ENCODE measurements around the gene PRSS53.

PRSS53 gene

DNA sequence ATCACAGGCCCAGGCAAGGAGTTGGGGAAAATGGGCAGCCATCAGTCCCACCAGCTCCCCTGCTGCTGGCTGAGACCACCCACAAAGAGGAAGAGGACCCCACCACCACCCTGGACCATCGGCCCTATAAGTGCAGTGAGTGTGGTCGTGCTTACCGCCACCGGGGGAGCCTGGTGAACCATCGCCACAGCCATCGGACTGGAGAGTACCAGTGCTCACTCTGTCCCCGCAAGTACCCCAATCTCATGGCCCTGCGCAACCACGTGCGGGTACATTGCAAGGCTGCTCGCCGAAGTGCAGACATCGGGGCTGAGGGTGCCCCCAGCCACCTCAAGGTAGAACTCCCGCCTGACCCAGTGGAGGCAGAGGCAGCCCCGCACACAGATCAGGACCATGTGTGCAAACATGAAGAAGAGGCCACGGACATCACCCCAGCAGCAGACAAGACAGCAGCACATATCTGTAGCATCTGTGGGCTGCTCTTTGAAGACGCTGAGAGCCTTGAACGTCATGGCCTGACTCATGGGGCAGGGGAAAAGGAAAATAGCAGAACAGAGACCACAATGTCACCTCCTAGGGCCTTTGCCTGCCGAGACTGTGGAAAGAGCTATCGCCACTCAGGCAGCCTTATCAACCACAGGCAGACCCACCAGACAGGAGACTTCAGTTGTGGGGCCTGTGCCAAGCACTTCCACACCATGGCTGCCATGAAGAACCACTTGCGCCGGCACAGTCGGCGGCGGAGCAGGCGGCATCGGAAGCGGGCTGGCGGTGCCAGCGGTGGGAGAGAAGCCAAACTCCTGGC lies 10.9 kb downstream of the PRSS53 start:
- DNase-seq (ENCODE audit: low read depth), result no peak

DNA sequence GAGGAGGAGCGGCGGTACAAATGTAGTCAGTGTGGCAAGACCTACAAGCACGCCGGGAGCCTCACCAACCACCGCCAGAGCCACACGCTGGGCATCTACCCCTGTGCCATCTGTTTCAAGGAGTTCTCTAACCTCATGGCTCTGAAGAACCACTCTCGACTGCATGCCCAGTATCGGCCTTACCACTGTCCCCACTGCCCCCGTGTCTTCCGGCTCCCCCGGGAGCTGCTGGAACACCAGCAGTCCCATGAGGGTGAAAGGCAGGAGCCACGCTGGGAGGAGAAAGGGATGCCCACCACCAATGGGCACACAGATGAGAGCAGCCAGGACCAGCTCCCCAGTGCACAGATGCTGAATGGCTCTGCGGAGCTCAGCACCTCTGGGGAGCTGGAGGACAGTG lies 11.7 kb downstream of the PRSS53 start:
- no peak for DNase-seq (ENCODE audit: low read depth)

DNA sequence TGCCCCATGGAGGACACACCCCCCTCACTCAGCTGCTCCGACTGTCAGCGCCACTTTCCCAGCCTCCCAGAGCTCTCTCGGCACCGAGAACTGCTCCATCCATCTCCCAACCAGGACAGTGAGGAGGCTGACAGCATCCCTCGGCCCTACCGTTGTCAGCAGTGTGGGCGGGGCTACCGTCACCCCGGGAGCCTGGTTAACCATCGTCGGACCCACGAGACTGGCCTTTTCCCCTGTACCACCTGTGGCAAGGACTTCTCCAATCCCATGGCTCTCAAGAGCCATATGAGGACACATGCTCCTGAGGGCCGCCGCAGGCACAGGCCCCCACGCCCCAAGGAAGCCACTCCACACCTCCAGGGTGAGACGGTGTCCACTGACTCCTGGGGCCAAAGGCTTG lies 12.4 kb downstream of the PRSS53 start:
- no peak for DNase-seq (ENCODE audit: low read depth)

DNA sequence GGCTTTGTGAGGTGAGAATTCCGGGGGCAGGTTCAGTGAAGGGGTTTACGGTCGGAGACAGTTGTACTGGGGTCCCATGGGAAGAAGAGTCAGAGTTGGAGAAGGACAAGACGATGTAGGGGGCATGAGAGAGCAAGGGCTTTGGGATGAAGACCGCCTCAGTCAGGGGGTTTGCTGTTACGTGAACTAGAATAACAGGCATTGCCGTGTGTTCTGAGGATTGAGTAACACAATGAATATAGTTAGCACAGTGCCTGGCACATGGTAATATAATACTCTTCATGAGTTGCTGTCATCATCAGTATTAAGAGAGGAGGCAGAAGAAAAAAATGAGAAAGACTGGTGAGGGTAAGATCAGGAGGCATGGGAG lies 13.9 kb downstream of the PRSS53 start:
- no peak for DNase-seq (ENCODE audit: low read depth)

DNA sequence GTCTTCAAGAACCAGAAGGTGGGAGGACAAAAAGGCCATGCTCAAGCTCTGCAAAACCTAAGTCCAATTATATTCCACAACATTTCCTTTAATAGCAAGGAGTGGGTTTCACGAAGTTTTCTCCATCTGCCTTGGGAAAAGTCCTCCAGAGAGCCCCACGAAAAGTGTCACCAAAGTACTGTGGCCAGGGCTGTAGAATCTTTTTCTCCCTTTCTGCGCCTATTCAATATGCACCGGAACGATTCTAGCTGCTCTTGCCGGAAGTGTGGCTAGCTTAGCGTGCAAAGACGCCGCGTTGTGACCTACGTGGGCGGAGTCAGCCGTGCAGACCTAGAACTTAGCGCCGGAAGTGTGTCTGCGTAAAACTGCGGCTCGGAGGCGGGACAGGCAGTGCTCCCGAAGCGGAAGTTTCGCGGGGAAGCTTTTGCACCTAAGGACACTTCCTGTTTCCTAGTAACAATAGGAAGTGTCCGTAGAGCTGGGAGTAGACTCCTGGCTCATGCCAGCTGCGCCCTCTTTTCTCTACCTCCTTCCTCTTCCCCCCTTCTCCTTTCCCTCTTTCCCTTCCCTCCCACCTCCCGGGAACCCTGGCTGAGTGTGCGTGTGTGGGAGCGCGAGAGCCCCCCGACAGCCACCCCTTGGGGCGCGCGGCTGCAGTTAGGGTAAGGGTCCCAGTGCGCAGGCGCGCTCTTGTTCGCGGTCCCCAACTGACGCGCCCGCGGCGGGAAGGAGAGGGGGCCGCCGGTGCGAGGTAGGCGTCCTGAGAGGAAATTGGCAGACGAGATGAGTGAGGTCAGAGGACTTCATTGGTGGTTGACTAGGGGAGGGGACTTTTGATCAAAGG lies 14.6 kb downstream of the PRSS53 start, which contains the start of the genes ZNF646 and ZNF668:
ZNF646 (plus strand) TSS at position 453 of the 844 bp plus-strand sequence. CDS start 1,903 bp downstream, outside the sequence.
ZNF668 (minus strand) TSS at position 271 of the 844 bp plus-strand sequence. CDS start 9,781 bp downstream, outside the sequence.
- peak; percentile 93 for DNase-seq (ENCODE audit: low read depth)

DNA sequence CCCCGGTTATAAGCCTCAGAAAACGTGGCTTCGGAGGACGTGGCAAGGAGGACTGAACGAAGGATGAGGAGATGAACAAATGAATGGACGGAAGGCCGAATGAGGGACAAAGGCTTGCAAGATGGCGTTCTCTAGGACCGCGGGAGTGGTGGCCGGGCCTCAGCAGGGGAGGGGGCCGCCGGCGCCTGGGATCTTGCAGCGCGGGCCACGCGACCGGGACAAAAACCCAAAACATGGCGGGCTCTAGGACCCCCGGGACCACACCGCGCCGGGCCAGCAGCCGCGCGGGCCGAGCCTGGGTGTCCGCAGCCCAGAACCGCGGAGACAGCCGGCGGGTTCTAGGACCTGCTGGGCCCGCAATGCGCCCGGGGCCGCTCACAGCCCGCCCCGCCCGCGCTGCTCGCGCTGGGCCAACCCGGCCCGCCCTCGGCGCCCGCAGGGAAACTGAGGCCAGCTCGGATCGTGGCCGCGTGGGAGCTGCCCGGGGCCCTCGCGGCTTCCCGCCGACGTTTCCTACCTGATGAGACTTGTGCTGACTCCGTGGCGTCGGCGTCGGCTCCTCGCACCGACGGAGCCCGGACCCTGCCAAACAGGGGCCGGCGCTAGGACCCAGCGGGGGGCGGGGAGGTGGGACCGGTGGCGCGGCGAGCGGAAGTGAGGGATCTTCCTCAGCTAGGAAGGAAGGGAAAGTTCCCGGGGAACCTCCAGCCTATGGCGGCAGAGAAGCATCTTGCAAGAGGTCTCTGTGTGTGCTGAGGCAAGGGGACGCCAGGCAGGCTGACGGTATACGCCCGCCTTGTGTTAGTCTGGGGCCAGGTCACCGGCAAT lies 15.4 kb downstream of the PRSS53 start:
- peak; percentile 79 for DNase-seq (ENCODE audit: low read depth)

DNA sequence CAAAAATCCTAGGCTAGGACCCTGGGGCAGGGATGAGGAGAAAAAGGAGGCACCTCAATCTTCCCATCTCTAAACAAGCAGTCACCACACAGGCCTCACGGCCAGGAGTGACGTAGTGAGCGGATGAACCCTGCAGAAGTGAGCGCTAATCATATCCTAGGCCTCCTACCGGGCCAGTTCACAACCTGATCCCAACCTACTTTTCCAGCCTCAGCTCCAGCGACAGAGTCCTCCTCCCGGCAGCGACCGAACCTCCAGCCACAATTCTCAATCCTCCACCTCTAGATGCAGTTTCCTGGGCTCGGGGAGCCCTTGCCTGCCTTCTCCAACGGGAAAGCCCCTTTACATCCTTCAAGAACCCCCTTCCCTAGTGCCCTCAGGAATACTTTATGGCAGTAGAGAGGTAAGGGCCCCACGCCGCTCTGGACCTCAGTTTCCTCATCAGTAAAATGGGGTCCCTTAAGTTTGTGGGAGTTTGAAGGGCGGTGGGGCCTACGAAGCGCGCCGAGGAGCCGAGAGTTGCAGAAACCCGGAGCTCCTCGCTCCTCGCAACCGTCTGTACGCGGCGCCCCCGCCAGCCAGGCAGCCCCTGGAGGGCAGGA lies 16.1 kb downstream of the PRSS53 start:
- DNase-seq (ENCODE audit: low read depth), result peak; percentile 17

DNA sequence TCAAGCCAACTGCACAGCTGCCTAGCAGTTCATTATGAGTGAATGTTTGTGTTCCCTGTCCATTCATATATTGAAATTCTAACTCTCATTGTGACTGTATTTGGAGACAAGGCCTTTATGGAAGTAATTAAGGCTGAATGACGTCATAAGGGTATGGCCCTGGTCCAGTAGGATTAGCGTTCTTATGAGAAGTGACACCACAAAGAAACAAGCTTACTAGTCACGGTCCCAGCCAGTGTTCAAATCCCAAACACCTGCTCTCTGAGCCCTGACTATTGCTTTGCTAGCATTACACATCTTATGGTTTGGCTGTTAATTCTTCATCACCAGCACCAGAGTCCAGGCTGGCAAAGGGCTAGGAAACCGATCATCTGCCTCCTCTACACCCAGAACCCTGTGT lies 16.9 kb downstream of the PRSS53 start:
- DNase-seq (ENCODE audit: low read depth), result no peak

DNA sequence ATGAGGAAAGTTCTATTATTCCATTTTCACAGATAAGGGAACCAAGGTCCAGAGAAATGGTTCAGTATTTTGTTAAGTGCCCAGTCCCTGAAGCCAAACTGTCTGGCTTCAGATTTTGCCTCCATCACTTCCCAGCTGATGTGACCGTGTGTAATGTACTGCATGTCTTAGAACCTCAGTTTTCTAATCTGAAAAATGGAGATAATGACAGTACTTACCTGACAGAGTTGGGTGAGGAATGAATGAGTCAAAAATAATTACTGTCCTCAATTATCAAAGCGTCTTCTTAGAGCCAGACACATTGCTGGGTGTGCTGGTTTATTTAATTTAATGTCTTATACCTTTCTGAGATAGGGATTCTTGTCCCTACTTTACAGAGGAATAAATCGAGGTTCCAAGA lies 21.4 kb downstream of the PRSS53 start:
- DNase-seq (ENCODE audit: low read depth), result no peak

DNA sequence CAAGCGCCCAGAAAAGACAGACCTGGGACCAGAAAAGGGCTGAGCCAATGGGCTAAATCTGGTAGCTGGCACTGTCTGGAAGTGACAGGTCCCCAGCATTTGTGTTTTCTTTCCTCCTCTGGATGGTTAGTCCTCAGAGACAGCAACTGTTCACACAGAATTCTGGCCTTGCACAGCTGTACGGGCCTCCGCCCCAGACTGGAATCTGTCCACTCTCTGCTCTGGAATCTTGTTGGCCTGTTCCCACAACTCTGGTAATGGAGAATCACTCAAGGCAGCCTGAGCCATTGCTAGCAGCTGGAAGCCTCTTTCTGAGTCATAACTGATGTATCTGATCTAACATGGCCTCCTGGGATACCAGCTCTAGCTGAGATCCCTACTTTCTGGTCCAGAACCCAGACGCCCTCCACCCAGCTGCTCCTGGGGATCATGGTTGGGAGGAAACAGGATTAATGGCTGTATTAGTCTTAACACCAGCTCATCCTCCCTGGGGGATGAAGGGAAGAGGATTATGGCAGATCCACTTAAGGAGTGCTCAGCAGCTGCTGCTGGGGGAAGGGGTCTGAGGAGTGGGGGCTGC lies 23.8 kb downstream of the PRSS53 start:
- no peak for DNase-seq (ENCODE audit: low read depth)

DNA sequence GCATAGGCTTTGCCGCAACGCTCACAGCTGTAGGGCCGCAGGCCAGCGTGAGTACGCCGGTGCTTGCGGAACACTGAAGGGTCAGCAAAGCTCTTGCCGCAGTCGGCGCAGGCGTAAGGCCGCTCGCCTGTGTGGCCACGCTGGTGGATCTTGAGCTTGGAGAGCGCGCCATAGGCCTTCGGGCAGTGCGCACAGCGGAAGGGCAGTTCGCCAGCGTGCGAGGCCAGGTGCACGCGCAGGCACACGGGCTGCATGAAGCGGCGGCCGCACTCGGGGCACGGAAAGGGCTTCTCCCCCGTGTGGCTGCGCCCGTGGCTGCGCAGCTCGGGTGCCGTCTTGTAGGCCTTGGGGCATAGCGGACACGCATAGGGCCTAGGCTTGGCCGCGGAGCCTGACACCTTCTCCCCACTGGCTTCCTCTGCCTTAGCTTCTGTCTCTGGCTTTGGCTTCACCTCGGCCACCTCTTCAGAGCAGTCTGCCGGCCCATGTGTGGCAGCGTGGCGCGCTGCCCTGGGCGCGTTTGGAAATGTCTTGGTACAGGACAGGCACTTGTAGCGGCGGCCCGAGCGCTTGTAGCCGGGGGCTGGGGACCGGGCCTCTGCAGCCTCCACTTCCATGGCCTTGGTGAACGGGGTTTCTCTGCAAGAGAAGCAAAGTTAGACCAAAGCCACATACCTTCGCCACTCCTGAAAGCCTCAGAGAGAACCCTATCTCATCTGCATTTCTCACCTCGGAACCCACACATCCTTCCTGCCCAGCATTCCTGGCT lies 24.7 kb downstream of the PRSS53 start:
- peak; percentile 10 for DNase-seq (ENCODE audit: low read depth)

DNA sequence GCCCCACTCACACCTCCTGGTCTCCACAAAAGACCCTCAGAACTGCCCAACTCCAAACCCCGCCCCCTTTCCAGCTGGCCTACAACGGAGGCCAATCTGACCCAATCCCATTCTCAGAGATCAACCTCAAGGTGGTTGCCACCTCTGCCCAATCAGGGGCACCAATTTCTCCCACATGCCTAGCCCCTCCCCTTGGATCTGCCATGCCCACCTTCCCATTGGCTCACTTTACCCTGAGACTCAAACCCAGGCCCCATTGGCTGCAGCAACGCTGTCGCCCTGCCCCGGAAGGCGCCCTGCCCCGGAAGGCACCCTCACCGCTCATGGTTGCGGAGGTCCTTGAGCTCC lies 25.3 kb downstream of the PRSS53 start:
- no peak for DNase-seq (ENCODE audit: low read depth)

DNA sequence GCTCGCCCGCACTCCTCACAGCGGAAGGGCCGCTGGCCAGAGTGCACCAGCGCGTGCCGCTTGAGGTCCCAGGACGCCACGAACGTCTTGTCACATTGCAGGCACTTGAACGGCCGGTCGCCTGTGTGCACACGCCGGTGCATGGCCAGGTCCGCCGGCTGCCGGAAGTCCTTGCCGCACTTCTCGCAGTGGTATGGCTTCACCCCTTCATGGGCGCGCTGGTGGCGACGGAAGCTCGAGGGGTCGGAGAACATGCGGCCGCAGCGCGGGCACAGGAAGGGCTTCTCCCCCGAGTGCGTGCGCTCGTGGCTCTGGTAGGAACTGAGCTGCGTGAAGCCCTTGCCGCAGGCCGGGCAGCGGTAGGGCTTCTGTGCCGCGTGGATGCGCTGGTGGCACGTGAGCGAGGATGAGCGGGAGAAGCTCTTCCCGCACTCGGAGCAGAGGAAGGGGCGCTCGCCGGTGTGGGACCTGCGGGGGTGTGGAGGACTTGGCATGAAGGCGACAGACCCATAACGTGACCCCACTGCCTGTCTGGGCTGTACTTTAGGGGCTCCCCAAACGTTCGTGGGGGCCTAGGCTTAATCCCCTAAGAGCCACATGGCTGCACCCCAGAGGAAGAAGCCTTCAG lies 26.8 kb downstream of the PRSS53 start:
- DNase-seq (ENCODE audit: low read depth), result no peak

DNA sequence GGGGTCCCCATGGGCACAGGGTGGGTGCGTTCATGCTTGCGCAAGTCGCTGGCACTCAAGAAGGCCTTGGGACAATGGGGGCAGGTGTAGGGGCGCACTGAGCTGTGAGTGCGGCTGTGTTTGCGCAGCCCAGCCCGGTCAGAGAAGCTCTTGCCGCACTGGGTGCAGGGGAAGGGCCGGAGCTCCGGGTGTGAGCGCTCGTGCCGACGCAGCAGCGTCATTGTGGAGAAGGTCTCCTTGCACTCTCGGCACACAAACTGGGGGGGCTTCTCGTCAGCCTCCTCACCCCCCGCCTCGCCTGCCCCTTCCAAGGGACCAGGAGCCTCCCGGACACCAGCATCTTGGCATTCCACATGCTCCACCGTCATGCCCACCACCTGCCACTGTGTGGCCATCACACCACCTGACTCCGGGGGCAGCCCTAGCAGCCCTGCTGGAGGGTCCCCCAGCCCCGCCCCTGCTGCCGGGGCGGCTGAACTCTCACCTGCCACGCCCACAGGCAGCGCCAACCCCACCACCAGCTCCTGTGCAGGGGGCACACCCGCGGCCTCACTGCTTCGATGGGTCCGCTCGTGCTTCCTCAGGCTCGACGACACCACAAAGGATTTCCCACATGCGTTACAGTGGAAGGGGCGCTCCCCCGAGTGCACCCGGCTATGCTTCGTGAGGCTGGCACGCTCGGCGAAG lies 27.5 kb downstream of the PRSS53 start:
- DNase-seq (ENCODE audit: low read depth), result no peak

DNA sequence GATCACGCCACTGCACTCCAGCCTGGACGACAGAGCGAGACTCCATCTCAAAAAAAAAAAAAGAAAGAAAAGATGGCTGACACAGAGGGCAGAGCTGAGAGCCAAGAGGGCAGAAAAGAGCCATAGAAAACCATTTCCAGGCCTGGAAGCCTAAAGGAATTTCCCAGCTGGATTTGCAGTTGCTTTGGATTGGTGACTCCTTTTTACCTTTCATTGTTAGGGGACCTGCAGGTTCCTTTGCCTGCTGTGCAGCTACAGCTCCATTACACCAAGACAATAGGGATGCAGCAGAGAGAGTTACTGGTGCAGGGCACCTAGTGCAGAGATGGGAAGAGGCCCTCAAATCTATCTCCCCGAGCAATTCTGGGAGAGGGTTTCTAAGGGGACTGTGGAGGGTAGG lies 33.1 kb downstream of the PRSS53 start:
- DNase-seq (ENCODE audit: low read depth), result no peak

DNA sequence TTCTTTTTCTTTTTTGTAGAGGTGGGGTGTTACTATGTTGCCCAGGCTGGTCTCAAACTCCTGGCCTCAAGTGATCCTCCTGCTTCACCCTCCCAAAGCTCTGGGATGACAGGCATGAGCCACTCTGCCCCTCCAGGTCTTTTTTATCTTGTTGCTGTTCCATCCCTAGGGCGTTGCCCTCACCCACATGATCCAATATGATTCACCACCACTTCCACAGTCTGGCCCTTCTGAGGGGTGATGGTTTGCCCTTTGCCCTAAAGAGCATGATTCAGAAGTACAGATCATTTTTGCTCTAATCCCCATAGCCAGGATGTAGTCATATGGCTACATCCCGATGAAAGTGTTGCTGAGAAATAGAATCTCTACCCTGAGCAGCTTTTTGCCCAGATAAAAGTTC lies 36.6 kb downstream of the PRSS53 start:
- no peak for DNase-seq (ENCODE audit: low read depth)

DNA sequence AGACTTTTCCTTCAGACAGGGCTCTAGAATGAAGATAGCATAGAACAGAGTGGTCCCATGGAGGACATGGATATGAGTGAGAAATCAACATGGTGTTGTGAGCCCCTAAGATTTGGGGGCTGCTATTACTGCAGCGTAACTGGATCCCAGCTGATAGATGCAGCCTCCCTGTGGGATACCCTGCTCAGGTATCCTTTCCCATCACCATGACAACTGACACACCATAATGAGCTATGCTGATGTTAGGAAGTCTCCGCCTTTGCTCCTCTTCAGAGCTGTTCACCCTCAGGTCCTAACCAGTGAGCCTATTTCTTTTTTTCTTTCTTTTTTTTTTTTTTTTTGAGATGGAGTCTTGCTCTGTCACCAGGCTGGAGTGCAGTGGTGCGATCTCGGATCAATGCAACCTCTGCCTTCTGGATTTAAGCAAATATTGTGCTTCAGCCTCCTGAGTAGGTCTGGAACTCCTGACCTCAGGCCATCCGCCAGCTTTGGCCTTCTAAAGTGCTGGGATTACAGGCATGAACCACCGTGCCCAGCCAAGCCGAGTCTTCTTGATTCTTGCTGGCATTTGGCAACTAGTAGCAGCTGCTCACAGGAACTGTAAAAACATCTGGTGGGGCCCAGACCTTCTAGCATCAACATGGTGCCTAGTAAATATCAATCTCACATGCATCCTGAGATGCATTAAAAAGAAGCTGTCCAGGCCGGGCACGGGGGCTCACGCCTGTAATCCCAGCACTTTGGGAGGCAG lies 38.3 kb downstream of the PRSS53 start:
- no peak for DNase-seq (ENCODE audit: low read depth)

DNA sequence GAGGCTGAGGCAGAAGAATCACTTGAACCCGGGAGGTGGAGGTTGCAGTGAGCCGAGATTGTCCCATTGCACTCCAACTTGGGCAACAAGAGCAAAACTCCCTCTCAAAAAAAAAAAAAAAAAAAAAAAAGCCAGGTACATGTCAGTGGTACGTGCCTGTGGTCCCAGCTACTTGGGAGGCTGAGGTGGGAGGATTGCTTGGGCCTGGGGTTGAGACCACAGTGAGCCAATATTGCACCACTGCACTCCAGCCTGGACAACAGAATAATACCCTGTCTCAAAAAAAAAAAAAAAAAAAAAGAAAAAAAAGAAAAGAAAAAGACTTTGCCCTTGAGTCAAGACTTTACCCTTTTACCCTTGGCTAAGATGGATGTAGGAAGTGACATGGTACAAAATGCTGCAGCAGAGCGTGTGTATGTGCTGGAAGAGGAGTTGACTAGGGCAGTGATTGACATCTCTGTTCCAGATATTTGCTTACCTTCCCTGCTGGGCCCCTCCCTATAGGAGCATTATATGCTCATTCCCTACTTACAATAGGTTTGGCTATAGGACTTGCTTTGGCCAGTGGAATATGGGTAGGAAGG lies 44.8 kb downstream of the PRSS53 start:
- DNase-seq (ENCODE audit: low read depth), result no peak

DNA sequence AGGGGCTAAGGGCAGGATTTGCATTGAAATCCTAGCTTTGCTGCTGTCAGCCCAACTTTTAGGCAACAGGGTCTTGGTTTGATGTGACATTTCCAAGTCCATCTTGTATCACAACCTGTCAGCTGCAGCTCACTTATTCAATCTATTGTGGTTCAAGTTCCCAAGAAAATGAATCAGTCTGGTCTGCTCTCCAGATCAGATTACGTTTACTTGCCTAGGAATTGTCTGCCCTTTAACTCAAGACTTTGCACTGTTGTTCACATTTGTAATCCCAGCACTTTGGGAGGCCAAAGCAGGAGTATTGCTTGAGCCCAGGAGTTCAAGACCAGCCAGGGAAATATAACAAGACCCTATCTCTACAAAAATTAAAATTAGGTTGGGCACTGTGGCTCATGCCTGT lies 45.4 kb downstream of the PRSS53 start:
- DNase-seq (ENCODE audit: low read depth), result no peak

Measured in stimulated activated CD8-positive, alpha-beta memory T cell treated with anti-CD3 and anti-CD28 coated beads, Interleukin-12 subunit alpha, Interleukin-12 subunit beta, amount 100 ng/mL, for 4 hours (primary cell).